HepG2 (cell line): ENCODE data around the gene ZNF385B. TPM values are rescaled to one million over a fixed set of nuclear protein-coding genes. Genes with fewer than 3 reads are reported as not detected.
A peak's percentile ranks its signal among the peaks of the same experiment; 100 is the strongest.

ENCODE experiments used
- ATAC-seq: fragments of 200-7000 bp; cut with Tn5 transposase; 3 replicates; pipeline ENCODE4 v1.9.1; 2020; ENCODE audit warnings: mild to moderate bottlenecking, moderate library complexity
- BruUV-seq: library from RNA; stranded (reverse); fragments of 400-500 nt; replicated peaks from 2 replicates; lab custom pipeline; 2021; lab: Mats Ljungman, UMichigan
- CTCF ChIA-PET: fragments of 300-600 bp; formaldehyde crosslinking; extraction: SDS; loops from one replicate; lab custom pipeline; 2021; ENCODE audit warnings: low total read pairs, inconsistent platforms, low intra/inter-chr PET ratio; lab: Yijun Ruan, JAX
- POLR2A ChIA-PET: fragments of 350-600 bp; sonication (Branson Sonifier 250); formaldehyde crosslinking; loops from one replicate; lab custom pipeline; 2020; ENCODE audit warnings: antibody characterized with exemption, inconsistent platforms; lab: Yijun Ruan, JAX
- DNase-seq: peaks from one replicate; pipeline ENCODE4 v3.0.0-alpha.2; 2015; ENCODE audit warnings: low spot score
- FAIRE-seq: peaks from 3 replicates; lab custom pipeline; 2011; peaks lifted over from hg19 to GRCh38; lab: Jason Lieb, UNC
- H2AFZ ChIP-seq: one replicate; pipeline ENCODE4 v1.6.1; 2011; ENCODE audit warnings: low read length, inconsistent platforms
- H3K27ac ChIP-seq: fragments of 300-600 bp; 3 replicates; pipeline ENCODE4 v1.8.0; 2011; ENCODE audit warnings: mixed run types, mild to moderate bottlenecking, mixed read lengths, low read length, inconsistent platforms; ENCODE audit not compliant: insufficient read depth; ENCODE audit errors: extremely low read length
- H3K27me3 ChIP-seq, 2 experiments: fragments of 200-600 bp in 1 of 2; 2 replicates in 1 of 2; 3 replicates in 1 of 2; pipeline versions ENCODE4 v1.6.0 to v1.8.0; 2011; ENCODE audit warnings: low read length in 2 of 2, mild to moderate bottlenecking in 2 of 2, moderate library complexity in 2 of 2, inconsistent platforms in 1 of 2; ENCODE audit not compliant: insufficient read depth in 2 of 2, control insufficient read depth in 1 of 2
- H3K36me3 ChIP-seq, 2 experiments: fragments of 200-600 bp in 1 of 2; replicated peaks in 1 of 2; 2 replicates in 1 of 2; 3 replicates in 1 of 2; pipeline versions ENCODE4 v1.5.1 to v1.8.0; 2011; ENCODE audit warnings: low read length in 2 of 2, inconsistent platforms in 1 of 2; ENCODE audit not compliant: insufficient read depth in 2 of 2, control insufficient read depth in 1 of 2
- H3K4me1 ChIP-seq: 2 replicates; pipeline ENCODE4 v1.5.1; 2012; ENCODE audit warnings: low read length, inconsistent platforms; ENCODE audit not compliant: insufficient read depth
- H3K4me2 ChIP-seq: 2 replicates; pipeline ENCODE4 v1.6.0; 2011; ENCODE audit warnings: low read depth, low read length, inconsistent platforms
- H3K4me3 ChIP-seq, 3 experiments: fragments of 200-600 bp in 1 of 3; sonication (generic), shearing (Covaris generic) in 1 of 3; replicated peaks in 1 of 3; 2 replicates each; pipeline ENCODE4 v1.5.1; 2011 to 2016; ENCODE audit warnings: low read length in 3 of 3, inconsistent platforms in 2 of 3, low read depth in 2 of 3, mild to moderate bottlenecking in 2 of 3, control low read depth in 1 of 3, mixed read lengths in 1 of 3; ENCODE audit not compliant: insufficient read depth in 1 of 3
- H3K79me2 ChIP-seq: one replicate; pipeline ENCODE4 v1.6.1; 2011; ENCODE audit warnings: low read length, inconsistent platforms; ENCODE audit not compliant: insufficient read depth
- H3K9ac ChIP-seq: 2 replicates; pipeline ENCODE4 v1.6.0; 2011; ENCODE audit warnings: mild to moderate bottlenecking, low read depth, low read length, inconsistent platforms; ENCODE audit not compliant: insufficient read depth
- H3K9me3 ChIP-seq: 2 replicates; pipeline ENCODE4 v1.5.1; 2012; ENCODE audit warnings: mild to moderate bottlenecking, low read length
- H4K20me1 ChIP-seq: 2 replicates; pipeline ENCODE4 v1.6.0; 2011; ENCODE audit warnings: inconsistent platforms, mild to moderate bottlenecking, low read length, moderate library complexity; ENCODE audit not compliant: insufficient read depth
- CHD4 ChIP-seq: fragments of 200-600 bp; sonication (generic); IDR thresholded peaks from 2 replicates; pipeline ENCODE4 v1.7.0; 2017; ENCODE audit warnings: mild to moderate bottlenecking, low read length, borderline replicate concordance
- HNRNPLL ChIP-seq: fragments of 200-400 bp; formaldehyde crosslinking; IDR thresholded peaks from 2 replicates; pipeline ENCODE4 v1.6.1; 2017; ENCODE audit warnings: mild to moderate bottlenecking, low read depth, low read length; ENCODE audit not compliant: poor library complexity, severe bottlenecking
- MAFF ChIP-seq: IDR thresholded peaks from 2 replicates; pipeline ENCODE4 v1.6.1; 2011; ENCODE audit warnings: low read depth, low read length, improper control_type of control experiment
- MAFK ChIP-seq, 2 experiments: IDR thresholded peaks in 1 of 2; conservative IDR thresholded peaks in 1 of 2; 2 replicates each; pipeline ENCODE4 v1.6.1; 2011; ENCODE audit warnings: improper control_type of control experiment in 2 of 2, low read length in 2 of 2
- NFATC3 ChIP-seq: sonication (generic); formaldehyde crosslinking; IDR thresholded peaks from 2 replicates; pipeline ENCODE4 v1.5.1; 2020; ENCODE audit warnings: mild to moderate bottlenecking, missing genetic modification reagents
- RARA ChIP-seq: IDR thresholded peaks from 2 replicates; pipeline ENCODE4 v1.6.1; 2016; ENCODE audit warnings: missing genetic modification reagents, missing compliant biosample characterization
- TAF1 ChIP-seq: sonication (generic); formaldehyde crosslinking; IDR thresholded peaks from 2 replicates; pipeline ENCODE4 v1.4.0; 2020; ENCODE audit warnings: missing genetic modification reagents
- YEATS2 ChIP-seq: sonication (generic); formaldehyde crosslinking; IDR thresholded peaks from 2 replicates; pipeline ENCODE4 v1.4.0; 2020; ENCODE audit warnings: missing genetic modification reagents, borderline replicate concordance
- ZC3H4 ChIP-seq: sonication (generic); formaldehyde crosslinking; IDR thresholded peaks from 2 replicates; pipeline ENCODE4 v1.4.0; 2020; ENCODE audit warnings: missing genetic modification reagents, borderline replicate concordance
- ZFP90 ChIP-seq: sonication (generic); formaldehyde crosslinking; IDR thresholded peaks from 2 replicates; pipeline ENCODE4 v1.8.0; 2022; ENCODE audit warnings: missing genetic modification reagents, mild to moderate bottlenecking, inconsistent platforms, borderline replicate concordance
- ZNF562 ChIP-seq: sonication (generic); formaldehyde crosslinking; IDR thresholded peaks from 2 replicates; pipeline ENCODE4 v1.8.0; 2022; ENCODE audit warnings: missing genetic modification reagents, borderline replicate concordance
- ZNF567 ChIP-seq: sonication (generic); formaldehyde crosslinking; IDR thresholded peaks from 2 replicates; pipeline ENCODE4 v1.8.1; 2023; ENCODE audit warnings: mild to moderate bottlenecking, missing genetic modification reagents, borderline replicate concordance
- WGBS: methylation state at CpG from one replicate; pipeline ENCODE4 v1.1.6; 2017; ENCODE audit warnings: low lambda C conversion rate; 5-methylcytosine and 5-hydroxymethylcytosine counted together
- in situ Hi-C: cut with HindIII; loops from 2 replicates; pipeline ENCODE4 v1.10.0; 2017; ENCODE audit warnings: low pct_unique_long_range_greater_than_20kb; ENCODE audit not compliant: extremely low pct_ligation_motif_present
- intact Hi-C: fragments of 100-400 bp; cut with micrococcal nuclease; formaldehyde crosslinking; loops from one replicate; pipeline ENCODE4 v1.10.0; 2022; ENCODE audit not compliant: unreplicated experiment
- polyA plus RNA-seq, 8 experiments: library from polyadenylated mRNA; depleted of rRNA in 3 of 8; stranded (reverse) in 7 of 8; unstranded in 1 of 8; fragments of >200 nt; fragmentation: Illumina TruSeq in 4 of 8; extraction: Trizol in 4 of 8; gene quantifications; 2 replicates each; pipeline versions ENCODE4 v1.2.1 to v1.2.3, GENCODE V29; 2011 to 2016; ENCODE audit warnings: low read depth in 4 of 8, missing spikeins in 1 of 8, mixed read lengths in 1 of 8; ENCODE audit not compliant: insufficient read depth in 1 of 8
- total RNA-seq, 5 experiments: library from RNA; depleted of rRNA; stranded (reverse); fragments of >200 nt; fragmentation: Illumina TruSeq; extraction: Trizol; gene quantifications; 2 replicates each; pipeline ENCODE4 v1.2.3, GENCODE V29; 2016; ENCODE audit warnings: low read depth in 1 of 5
- TF ChIP-seq, protein P1 (sequence below): sonication (generic); formaldehyde crosslinking; IDR thresholded peaks from 2 replicates; pipeline ENCODE4 v1.4.0; 2020; ENCODE audit warnings: missing genetic modification reagents
- TF ChIP-seq, protein P2 (sequence below): sonication (generic); formaldehyde crosslinking; IDR thresholded peaks from 2 replicates; pipeline ENCODE4 v1.8.0; 2022; ENCODE audit warnings: mild to moderate bottlenecking, missing genetic modification reagents, moderate library complexity
- TF ChIP-seq, protein P3 (sequence below): sonication (generic); formaldehyde crosslinking; IDR thresholded peaks from 2 replicates; pipeline ENCODE4 v1.4.0; 2020; ENCODE audit warnings: missing genetic modification reagents
- TF ChIP-seq, protein P4 (sequence below): sonication (generic); formaldehyde crosslinking; IDR thresholded peaks from 2 replicates; pipeline ENCODE4 v1.8.1; 2023; ENCODE audit warnings: mild to moderate bottlenecking, missing genetic modification reagents, borderline replicate concordance

The ZNF385B gene
- total and polyA plus RNA-seq, 2 of the 13 experiments (the other 11 are each of a cell fraction or from before 2014, with no cell fraction given): 3.3 to 6.7 TPM

DNA sequence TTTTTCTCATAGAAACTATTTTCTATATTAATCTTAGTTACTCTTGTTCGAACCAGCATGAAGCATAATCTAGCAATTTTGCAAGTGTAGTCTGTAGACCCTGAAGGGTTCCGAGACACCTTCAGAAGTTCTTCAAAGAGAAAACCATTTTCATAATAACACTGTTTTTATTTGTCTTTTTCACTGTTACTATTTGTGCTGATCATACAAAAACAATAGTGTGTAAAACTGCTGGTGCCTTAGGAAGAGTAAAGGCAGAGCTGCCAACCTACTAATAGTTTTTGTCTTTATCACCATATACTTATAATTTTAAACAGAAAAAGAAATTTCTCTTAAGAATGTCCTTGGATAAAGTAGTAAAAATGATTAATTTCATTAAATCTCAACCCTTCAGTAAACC lies 218.9 kb downstream of the ZNF385B start:
- Histone ChIP-seq H4K20me1 (no peaks in the 10 kb centered on the region), H3K9me3 (no peaks in the 10 kb centered on the region), H3K79me2 (no peaks in the 10 kb centered on the region), H3K27ac (no peak overlapping the region), H3K27me3 (no peaks in the 10 kb centered on the region), H3K36me3 (no peaks in the 10 kb centered on the region), H3K4me1 (peaks cover 7% of the 10 kb centered on the region), H2AFZ (no peak overlapping the region), H3K9ac (no peak overlapping the region), H3K4me3 (no peak overlapping the region), H3K4me2 (no peak overlapping the region)
- no peak for ATAC-seq
- no peak for DNase-seq
- in situ Hi-C loops: no loop called here
- TF ChIP-seq HNRNPLL: no peak
- peak; percentile 82 for TF ChIP-seq MAFK (conservative IDR thresholded peaks at IDR 0.05 in 1 of 2, IDR thresholded peaks at IDR 0.05 in 1 of 2; ENCODE audit: low read length in 2 of 2)
- peak; percentile 71 for TF ChIP-seq MAFF
- ChIA-PET POLR2A (no interaction called here), CTCF (no interaction called here)
- intact Hi-C loops: loop anchor here (10.0 kb wide), 1 partner anchor 198 kb away; no protein-coding TSS in a partner anchor
- WGBS: 50% methylated on average over 2 of the region's 2 CpGs
- no peak for FAIRE-seq
- no TSS peak for BruUV-seq

DNA sequence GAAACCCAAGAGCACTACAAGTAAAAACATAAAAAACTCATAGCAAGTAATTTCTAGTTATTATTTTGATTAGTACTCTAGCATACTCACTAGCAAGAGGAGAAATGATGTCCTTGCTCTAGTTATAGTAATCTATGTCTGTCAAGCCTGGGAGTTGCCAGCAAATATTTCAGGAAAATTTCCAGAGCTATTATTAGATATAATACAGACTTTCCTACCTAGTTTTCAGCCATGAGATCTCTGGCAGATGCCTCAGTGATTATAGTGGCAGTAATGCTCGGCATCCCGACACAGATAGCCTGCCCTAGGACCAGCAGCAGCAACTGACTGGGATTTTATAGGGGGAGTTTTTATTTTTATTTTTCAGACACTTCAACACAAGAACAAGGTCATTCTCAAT lies 224.4 kb downstream of the ZNF385B start:
- FAIRE-seq: no peak
- DNase-seq: no peak
- CTCF ChIA-PET: no interaction called here
- TF ChIP-seq, protein P1, sequence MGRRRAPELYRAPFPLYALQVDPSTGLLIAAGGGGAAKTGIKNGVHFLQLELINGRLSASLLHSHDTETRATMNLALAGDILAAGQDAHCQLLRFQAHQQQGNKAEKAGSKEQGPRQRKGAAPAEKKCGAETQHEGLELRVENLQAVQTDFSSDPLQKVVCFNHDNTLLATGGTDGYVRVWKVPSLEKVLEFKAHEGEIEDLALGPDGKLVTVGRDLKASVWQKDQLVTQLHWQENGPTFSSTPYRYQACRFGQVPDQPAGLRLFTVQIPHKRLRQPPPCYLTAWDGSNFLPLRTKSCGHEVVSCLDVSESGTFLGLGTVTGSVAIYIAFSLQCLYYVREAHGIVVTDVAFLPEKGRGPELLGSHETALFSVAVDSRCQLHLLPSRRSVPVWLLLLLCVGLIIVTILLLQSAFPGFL: no peak
- TF ChIP-seq, protein P2, sequence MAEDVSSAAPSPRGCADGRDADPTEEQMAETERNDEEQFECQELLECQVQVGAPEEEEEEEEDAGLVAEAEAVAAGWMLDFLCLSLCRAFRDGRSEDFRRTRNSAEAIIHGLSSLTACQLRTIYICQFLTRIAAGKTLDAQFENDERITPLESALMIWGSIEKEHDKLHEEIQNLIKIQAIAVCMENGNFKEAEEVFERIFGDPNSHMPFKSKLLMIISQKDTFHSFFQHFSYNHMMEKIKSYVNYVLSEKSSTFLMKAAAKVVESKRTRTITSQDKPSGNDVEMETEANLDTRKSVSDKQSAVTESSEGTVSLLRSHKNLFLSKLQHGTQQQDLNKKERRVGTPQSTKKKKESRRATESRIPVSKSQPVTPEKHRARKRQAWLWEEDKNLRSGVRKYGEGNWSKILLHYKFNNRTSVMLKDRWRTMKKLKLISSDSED (CRISPR knock-in tag): no peak
- TF ChIP-seq, protein P3, sequence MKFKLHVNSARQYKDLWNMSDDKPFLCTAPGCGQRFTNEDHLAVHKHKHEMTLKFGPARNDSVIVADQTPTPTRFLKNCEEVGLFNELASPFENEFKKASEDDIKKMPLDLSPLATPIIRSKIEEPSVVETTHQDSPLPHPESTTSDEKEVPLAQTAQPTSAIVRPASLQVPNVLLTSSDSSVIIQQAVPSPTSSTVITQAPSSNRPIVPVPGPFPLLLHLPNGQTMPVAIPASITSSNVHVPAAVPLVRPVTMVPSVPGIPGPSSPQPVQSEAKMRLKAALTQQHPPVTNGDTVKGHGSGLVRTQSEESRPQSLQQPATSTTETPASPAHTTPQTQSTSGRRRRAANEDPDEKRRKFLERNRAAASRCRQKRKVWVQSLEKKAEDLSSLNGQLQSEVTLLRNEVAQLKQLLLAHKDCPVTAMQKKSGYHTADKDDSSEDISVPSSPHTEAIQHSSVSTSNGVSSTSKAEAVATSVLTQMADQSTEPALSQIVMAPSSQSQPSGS: no peak
- TF ChIP-seq TAF1 (CRISPR knock-in tag) (no peak), ZFP90 (CRISPR knock-in tag) (no peak), ZNF567 (no peak), CHD4 (no peak), NFATC3 (CRISPR knock-in tag) (no peak), ZC3H4 (CRISPR knock-in tag) (no peak), YEATS2 (CRISPR knock-in tag) (no peak), ZNF562 (CRISPR knock-in tag) (no peak), RARA (CRISPR knock-in tag) (no peak)
- TF ChIP-seq, protein P4, sequence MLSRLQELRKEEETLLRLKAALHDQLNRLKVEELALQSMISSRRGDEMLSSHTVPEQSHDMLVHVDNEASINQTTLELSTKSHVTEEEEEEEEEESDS (CRISPR knock-in tag): no peak

More for the DNA sequence above, 224.4 kb downstream of the ZNF385B start:
- WGBS: 15% methylated on average over 2 of the region's 2 CpGs
- Histone ChIP-seq H3K9me3 (no peaks in the 10 kb centered on the region), H3K4me3 (no peak overlapping the region), H2AFZ (no peak overlapping the region), H3K27me3 (no peaks in the 10 kb centered on the region), H3K79me2 (no peaks in the 10 kb centered on the region), H3K9ac (no peak overlapping the region), H3K36me3 (no peaks in the 10 kb centered on the region), H3K4me2 (no peak overlapping the region), H3K27ac (no peak overlapping the region), H3K4me1 (peaks cover 26% of the 10 kb centered on the region), H4K20me1 (no peaks in the 10 kb centered on the region)
- intact Hi-C loops (loop anchor here (5.0 kb wide), 1 partner anchor 95 kb away; no protein-coding TSS in a partner anchor), in situ Hi-C loops (no loop called here)
- POLR2A ChIA-PET: interaction anchor here (1.0 to 1.1 kb wide), 2 partner anchors 20 to 94 kb away, joined by 3 read pairs; no protein-coding TSS in a partner anchor
- ATAC-seq: no peak
- BruUV-seq: no TSS peak
